Spleen (tissue), 7 donors: ENCODE measurements around the gene STK33.

Experiments used
- CTCF ChIP-seq, 11 experiments: fragments of 200-600 bp in 7 of 11; fragments of 450-650 bp in 4 of 11; sonication (generic) in 4 of 11; IDR thresholded peaks in 8 of 11; conservative IDR thresholded peaks in 3 of 11; 1 replicate in 7 of 11; 2 replicates in 4 of 11; pipeline versions ENCODE4 v1.4.0 to v1.8.0; 2016 to 2021; ENCODE audit warnings: antibody characterized with exemption in 11 of 11, inconsistent platforms in 4 of 11, mild to moderate bottlenecking in 1 of 11
- POLR2A ChIP-seq, 3 donors: fragments of 450-650 bp; IDR thresholded peaks; one replicate each; pipeline ENCODE4 v1.5.1; 2017; ENCODE audit warnings: antibody characterized with exemption in 3 of 3, mild to moderate bottlenecking in 1 of 3
- POLR2AphosphoS5 ChIP-seq, 3 donors: sonication (generic); formaldehyde crosslinking; IDR thresholded peaks; one replicate each; pipeline ENCODE4 v1.5.1; 2017; ENCODE audit warnings: antibody characterized with exemption in 3 of 3
- donor health status: DM: no; HTN: no; CAD: no; lungs with moderate emphysema.
- donor health status: DM: no; HTN: no; CAD: no.
- donor health status: DM: no; HTN: no; CAD: no.

DNA sequence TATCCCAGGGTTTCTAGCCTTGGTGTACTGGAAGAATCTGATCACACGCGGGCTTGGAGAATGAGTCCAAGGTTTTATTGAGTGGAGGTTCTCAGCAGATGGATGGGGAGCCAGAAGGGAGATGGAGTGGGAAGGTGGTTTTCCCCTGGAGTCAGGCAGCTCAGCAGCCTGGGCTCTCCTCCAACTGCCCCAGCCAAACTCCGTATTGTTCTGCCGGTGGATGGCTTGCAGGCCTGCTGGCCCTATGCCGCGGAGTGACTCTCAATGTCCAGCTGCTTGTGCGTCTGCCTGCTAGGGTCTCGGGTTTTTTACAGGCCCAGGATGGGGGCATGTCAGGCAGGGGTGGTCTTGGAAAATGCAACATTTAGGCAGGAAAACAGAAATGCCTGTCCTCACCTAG lies 168.0 kb downstream of the STK33 start:
- TF ChIP-seq POLR2A (IDR thresholded peaks at IDR 0.05): no peak
- no peak for TF ChIP-seq CTCF (IDR thresholded peaks at IDR 0.05 in 8 of 11, conservative IDR thresholded peaks at IDR 0.05 in 3 of 11)
- TF ChIP-seq POLR2AphosphoS5 (IDR thresholded peaks at IDR 0.05): no peak
